Psoas muscle (tissue), 8 donors: ENCODE data around the gene TNFRSF11A. TPM values are rescaled to one million over a fixed set of nuclear protein-coding genes. Genes with fewer than 3 reads are reported as not detected.

Source experiments
- ATAC-seq, 4 donors: fragments of 200-7000 bp; cut with Tn5 transposase; one replicate each; pipeline ENCODE4 v1.9.1; 2020; ENCODE audit warnings: moderate library complexity in 3 of 4, mild to moderate bottlenecking in 2 of 4
- DNase-seq, 2 donors: peaks; one replicate each; pipeline ENCODE4 v3.0.0-alpha.2; 2020
- H3K27ac ChIP-seq: fragments of 200-600 bp; one replicate; pipeline ENCODE4 v1.8.0; 2022
- H3K27me3 ChIP-seq, 3 donors: fragments of 200-600 bp in 1 of 3; one replicate each; pipeline versions ENCODE4 v1.6.1 to v1.8.0; 2013 to 2022; ENCODE audit warnings: low read length in 2 of 3, mild to moderate bottlenecking in 2 of 3, moderate library complexity in 1 of 3; ENCODE audit not compliant: insufficient read depth in 3 of 3
- H3K36me3 ChIP-seq, 2 donors: fragments of 200-600 bp in 1 of 2; one replicate each; pipeline versions ENCODE4 v1.6.1 to v1.8.0; 2013 to 2022; ENCODE audit warnings: low read depth in 1 of 2, mild to moderate bottlenecking in 1 of 2, moderate library complexity in 1 of 2; ENCODE audit not compliant: insufficient read depth in 1 of 2
- H3K4me1 ChIP-seq: fragments of 200-600 bp; one replicate; pipeline ENCODE4 v1.8.0; 2022
- H3K4me3 ChIP-seq: fragments of 200-600 bp; one replicate; pipeline ENCODE4 v1.8.0; 2022; ENCODE audit warnings: mild to moderate bottlenecking
- H3K9me3 ChIP-seq: fragments of 200-600 bp; one replicate; pipeline ENCODE4 v1.8.0; 2022
- WGBS, 3 donors: extraction: QIAGEN DNeasy Blood & Tissue Kit; methylation state at CpG; one replicate each; pipeline versions ENCODE4 v1.1.6 to v1.1.7; 2013; 5-methylcytosine and 5-hydroxymethylcytosine counted together
- intact Hi-C, 2 donors: fragments of 100-400 bp; cut with DNase I; formaldehyde crosslinking; loops; one replicate each; pipeline versions ENCODE4 v1.11.0 to v1.14.2; 2022
- polyA plus RNA-seq, 3 donors: library from polyadenylated mRNA; stranded (reverse); fragments of 200-250 nt; gene quantifications; one replicate each; pipeline ENCODE4 v1.2.3, GENCODE V29; 2013
- total RNA-seq, 4 donors: library from RNA; stranded (reverse); fragmentation: NEBNext Ultra II Directional in 2 of 4; extraction: Animal tissue kit (Norgen Biotek cat#: 25700) in 2 of 4; gene quantifications; one replicate each; pipeline versions ENCODE4 v1.2.1 to v1.2.4, GENCODE V29; 2021 to 2023
- TF ChIP-seq, protein P1 (sequence below): fragments of 200-600 bp; IDR thresholded peaks from one replicate; pipeline ENCODE4 v1.8.0; 2022; ENCODE audit warnings: antibody characterized with exemption
- donor health status: healthy with polysubstance abuse.
- donor health status: DM: no; HTN: no; CAD: no; lungs with moderate emphysema.
- donor health status: Bipolar disorder and iron deficiency.
- donor health status: healthy.
- donor health status: DM: yes; HTN: yes; CAD: no.
- donor health status: DM: no; HTN: no; CAD: no.
- donor health status: DM: no; HTN: no; CAD: no.
- donor health status: DM: yes; HTN: yes; CAD: no.

Gene TNFRSF11A
- total and polyA plus RNA-seq, 7 donors: 0.12 to 1.3 (median 0.60) TPM

- no peaks in the 10 kb centered on the region for H3K36me3 ChIP-seq
- intact Hi-C loops: no loop called here
- H3K27ac ChIP-seq: no peak overlapping the region
- TF ChIP-seq, protein P1, sequence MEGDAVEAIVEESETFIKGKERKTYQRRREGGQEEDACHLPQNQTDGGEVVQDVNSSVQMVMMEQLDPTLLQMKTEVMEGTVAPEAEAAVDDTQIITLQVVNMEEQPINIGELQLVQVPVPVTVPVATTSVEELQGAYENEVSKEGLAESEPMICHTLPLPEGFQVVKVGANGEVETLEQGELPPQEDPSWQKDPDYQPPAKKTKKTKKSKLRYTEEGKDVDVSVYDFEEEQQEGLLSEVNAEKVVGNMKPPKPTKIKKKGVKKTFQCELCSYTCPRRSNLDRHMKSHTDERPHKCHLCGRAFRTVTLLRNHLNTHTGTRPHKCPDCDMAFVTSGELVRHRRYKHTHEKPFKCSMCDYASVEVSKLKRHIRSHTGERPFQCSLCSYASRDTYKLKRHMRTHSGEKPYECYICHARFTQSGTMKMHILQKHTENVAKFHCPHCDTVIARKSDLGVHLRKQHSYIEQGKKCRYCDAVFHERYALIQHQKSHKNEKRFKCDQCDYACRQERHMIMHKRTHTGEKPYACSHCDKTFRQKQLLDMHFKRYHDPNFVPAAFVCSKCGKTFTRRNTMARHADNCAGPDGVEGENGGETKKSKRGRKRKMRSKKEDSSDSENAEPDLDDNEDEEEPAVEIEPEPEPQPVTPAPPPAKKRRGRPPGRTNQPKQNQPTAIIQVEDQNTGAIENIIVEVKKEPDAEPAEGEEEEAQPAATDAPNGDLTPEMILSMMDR: no peak
- ATAC-seq (no peak), DNase-seq (no peak)
- 67 to 76% (median 72%) methylated on average over 4 of the region's 4 CpGs for WGBS, 3 donors
- no peaks in the 10 kb centered on the region for H3K27me3 ChIP-seq
- no peaks in the 10 kb centered on the region for H3K9me3 ChIP-seq
- no peak overlapping the region for H3K4me3 ChIP-seq
- H3K4me1 ChIP-seq: no peaks in the 10 kb centered on the region
Measured at GRCh38 chr18:62348474-62348873, 23.4 kb downstream of the TNFRSF11A start.

GRCh38 chr18:62353170-62353569 is 28.1 kb downstream of the TNFRSF11A start:
- WGBS, 3 donors: 58 to 63% (median 62%) methylated on average over 7 of the region's 7 CpGs
- Histone ChIP-seq H3K4me1 (no peaks in the 10 kb centered on the region), H3K27ac (no peak overlapping the region), H3K27me3 (no peaks in the 10 kb centered on the region), H3K9me3 (no peaks in the 10 kb centered on the region), H3K36me3 (no peaks in the 10 kb centered on the region), H3K4me3 (no peak overlapping the region)
- intact Hi-C loops: no loop called here
- TF ChIP-seq, protein P1: no peak
- ATAC-seq (no peak), DNase-seq (no peak)

DNA sequence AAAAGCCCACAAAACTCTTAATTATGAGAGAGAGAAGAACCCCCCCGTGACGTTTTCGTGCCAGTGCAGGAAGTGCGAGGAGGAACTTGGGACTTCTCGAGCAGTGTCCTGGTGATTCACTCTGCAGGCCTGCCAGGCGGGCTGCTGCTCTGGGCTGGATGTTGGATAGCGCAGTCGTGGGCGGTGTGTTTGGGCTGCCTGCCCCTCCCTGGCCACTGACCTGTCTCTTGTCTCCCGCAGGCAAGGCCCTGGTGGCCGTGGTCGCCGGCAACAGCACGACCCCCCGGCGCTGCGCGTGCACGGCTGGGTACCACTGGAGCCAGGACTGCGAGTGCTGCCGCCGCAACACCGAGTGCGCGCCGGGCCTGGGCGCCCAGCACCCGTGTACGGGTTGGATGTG is 29.0 kb downstream of the TNFRSF11A start:
- H3K27ac ChIP-seq: no peak overlapping the region
- TF ChIP-seq, protein P1: no peak
- 91 to 94% (median 93%) methylated on average over 29 of the region's 29 CpGs for WGBS, 3 donors
- H3K4me1 ChIP-seq: no peaks in the 10 kb centered on the region
- no peaks in the 10 kb centered on the region for H3K36me3 ChIP-seq
- no peak overlapping the region for H3K4me3 ChIP-seq
- ATAC-seq (no peak), DNase-seq (no peak)
- H3K27me3 ChIP-seq: no peaks in the 10 kb centered on the region
- no peaks in the 10 kb centered on the region for H3K9me3 ChIP-seq
- intact Hi-C loops: no loop called here

GRCh38 chr18:62357079-62357719 is 32.1 kb downstream of the TNFRSF11A start:
- Histone ChIP-seq H3K36me3 (no peaks in the 10 kb centered on the region), H3K9me3 (no peaks in the 10 kb centered on the region), H3K27me3 (no peaks in the 10 kb centered on the region), H3K27ac (no peak overlapping the region), H3K4me3 (no peak overlapping the region), H3K4me1 (no peaks in the 10 kb centered on the region)
- 72 to 80% (median 79%) methylated on average over 5 of the region's 5 CpGs for WGBS, 3 donors
- ATAC-seq: no peak
- intact Hi-C loops: no loop called here
- TF ChIP-seq, protein P1: no peak
- no peak for DNase-seq

DNA sequence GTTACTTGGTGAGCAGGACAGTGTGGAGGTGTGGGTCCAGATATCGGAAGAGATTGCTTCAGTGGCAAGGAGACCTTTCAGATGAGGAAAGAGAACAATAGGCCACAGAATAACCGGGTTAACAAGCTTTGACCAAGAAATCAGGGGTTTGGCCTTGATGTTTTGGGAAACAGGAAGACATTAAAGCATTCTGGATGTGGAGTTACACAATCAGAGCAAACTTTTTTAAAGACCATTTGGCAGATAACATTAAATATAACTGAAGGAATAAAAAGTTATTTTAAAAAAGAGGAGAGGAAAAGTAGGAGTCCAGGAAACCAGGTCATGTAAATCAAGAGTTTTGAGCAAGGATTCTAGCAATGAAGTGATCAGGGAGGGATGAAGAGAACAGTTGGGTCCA is 35.7 kb downstream of the TNFRSF11A start:
- H3K27me3 ChIP-seq: no peaks in the 10 kb centered on the region
- no peaks in the 10 kb centered on the region for H3K9me3 ChIP-seq
- no peak overlapping the region for H3K27ac ChIP-seq
- no peaks in the 10 kb centered on the region for H3K36me3 ChIP-seq
- TF ChIP-seq, protein P1: no peak
- intact Hi-C loops: no loop called here
- H3K4me3 ChIP-seq: no peak overlapping the region
- WGBS, 3 donors: 64 to 68% (median 65%) methylated on average over 2 of the region's 2 CpGs
- H3K4me1 ChIP-seq: no peaks in the 10 kb centered on the region
- ATAC-seq (no peak), DNase-seq (no peak)
